ENCODE results near the gene DMXL2.

Gene DMXL2

DNA sequence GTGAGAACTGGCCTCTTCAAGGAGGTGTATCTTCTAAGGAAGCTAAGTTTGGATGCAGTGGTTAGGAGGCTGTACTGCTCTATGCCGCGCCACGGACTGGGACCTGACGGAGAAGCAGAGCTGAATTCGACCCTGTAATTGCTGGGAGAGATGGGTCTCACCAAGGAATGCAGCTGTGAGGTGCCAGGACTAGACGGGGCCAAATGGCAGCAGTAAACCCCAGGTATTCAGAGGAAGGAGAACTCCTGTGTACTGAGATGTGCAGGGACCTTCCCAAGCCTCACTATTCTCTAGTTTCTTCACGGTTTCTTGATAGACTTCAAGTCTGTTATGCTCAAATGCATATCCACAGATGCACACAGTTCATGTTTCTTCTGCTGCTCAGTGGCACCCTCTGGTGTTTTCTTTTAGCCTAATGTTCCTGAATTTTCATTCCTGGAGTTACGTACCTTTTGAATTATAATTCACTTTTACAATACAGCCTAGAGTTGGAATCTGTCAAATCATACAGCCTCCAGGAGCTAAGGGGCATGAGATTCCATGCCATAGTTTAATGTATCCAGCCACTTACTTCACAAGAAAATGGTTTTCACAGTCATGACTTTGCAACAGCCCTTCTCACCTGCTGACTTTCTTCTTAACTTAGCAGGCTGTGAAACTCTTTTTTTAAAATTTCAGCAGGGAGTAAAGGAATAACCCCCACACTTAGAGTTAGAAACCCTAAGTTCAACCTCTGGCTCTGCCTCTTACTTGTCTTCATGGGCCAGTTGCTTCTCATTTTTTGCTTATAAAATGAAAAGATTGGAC is 219.3 kb downstream of the DMXL2 start:
- H3K27ac Mint-ChIP-seq: no peak overlapping the region
- no peak overlapping the region for H3K4me3 Mint-ChIP-seq
- H3K4me1 Mint-ChIP-seq (ENCODE audit: low read depth): no peaks in the 10 kb centered on the region
- H3K27me3 Mint-ChIP-seq: peaks cover 7% of the 10 kb centered on the region
- H3K9me3 Mint-ChIP-seq (ENCODE audit: low read depth): no peaks in the 10 kb centered on the region
- no peaks in the 10 kb centered on the region for H3K36me3 Mint-ChIP-seq

DNA sequence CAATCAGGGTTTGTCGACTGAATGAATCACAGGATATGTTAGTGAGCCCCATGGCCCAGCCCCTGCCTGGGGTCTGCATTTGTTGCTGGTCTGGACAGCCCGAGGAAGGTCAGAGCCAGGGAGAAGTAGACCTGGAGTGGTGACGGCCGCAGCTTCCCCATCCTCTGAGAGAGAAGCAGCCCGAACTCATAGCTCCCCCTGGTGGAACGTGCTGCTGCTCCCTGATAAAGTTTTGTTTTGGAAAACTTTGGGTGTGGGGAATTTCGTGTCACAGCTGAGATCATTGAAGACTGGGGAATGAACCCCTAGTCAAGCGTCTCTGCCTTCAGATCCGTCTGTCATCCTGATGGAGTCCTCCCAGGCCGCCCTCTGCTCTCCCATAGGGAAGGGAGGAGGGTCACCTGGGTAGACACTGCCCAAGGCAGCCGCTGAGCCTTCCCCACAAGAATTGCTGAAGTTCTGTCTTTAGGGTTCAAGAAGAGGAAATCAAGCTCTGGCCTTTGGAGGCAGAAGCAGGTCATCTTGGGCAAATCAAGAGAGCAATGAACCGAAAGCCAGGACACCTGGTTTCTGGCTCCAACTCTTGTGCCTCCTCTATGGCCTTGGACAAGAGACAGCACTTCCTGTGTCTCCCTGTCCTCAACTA is 220.6 kb downstream of the DMXL2 start:
- no peaks in the 10 kb centered on the region for H3K4me1 Mint-ChIP-seq (ENCODE audit: low read depth)
- peaks cover 6% of the 10 kb centered on the region for H3K27me3 Mint-ChIP-seq
- no peaks in the 10 kb centered on the region for H3K36me3 Mint-ChIP-seq
- no peak overlapping the region for H3K4me3 Mint-ChIP-seq
- no peak overlapping the region for H3K27ac Mint-ChIP-seq
- H3K9me3 Mint-ChIP-seq (ENCODE audit: low read depth): no peaks in the 10 kb centered on the region

DNA sequence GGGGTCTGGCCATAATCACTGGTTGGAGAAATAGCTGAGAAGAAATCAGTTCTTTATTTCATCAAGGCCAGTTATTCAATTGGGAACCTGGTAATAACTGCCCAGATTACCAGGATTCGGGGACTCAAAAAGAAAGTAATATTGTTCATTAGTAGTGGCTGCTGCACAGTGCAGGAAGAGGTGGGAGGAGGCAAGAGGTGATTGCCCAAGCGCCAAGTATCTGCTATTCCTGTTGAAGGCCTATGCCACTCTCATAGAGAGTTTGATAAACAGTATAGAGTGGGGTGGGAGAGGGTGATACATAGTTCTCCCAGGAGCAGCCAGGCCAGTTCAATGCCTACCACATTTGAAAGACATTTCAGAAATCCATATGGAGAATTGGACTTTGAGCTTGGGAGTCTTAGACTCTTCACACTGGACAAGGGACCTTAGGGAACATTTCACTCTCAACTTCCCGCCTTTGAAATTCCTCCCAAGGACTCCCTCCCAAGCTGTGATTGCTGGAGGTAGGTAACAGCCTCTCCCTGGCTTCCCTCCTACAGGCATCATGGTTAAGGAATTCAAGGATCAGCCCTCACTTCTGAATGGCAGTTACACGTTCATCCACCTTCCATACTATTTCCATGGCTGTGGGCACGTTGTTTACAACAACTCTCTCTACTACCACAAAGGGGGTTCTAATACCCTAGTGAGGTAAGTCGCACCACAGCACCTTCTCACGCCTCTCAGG is 221.4 kb downstream of the DMXL2 start:
- no peaks in the 10 kb centered on the region for H3K9me3 Mint-ChIP-seq (ENCODE audit: low read depth)
- no peaks in the 10 kb centered on the region for H3K36me3 Mint-ChIP-seq
- H3K27ac Mint-ChIP-seq: no peak overlapping the region
- H3K4me1 Mint-ChIP-seq (ENCODE audit: low read depth): no peaks in the 10 kb centered on the region
- peaks cover 6% of the 10 kb centered on the region for H3K27me3 Mint-ChIP-seq
- H3K4me3 Mint-ChIP-seq: no peak overlapping the region

DNA sequence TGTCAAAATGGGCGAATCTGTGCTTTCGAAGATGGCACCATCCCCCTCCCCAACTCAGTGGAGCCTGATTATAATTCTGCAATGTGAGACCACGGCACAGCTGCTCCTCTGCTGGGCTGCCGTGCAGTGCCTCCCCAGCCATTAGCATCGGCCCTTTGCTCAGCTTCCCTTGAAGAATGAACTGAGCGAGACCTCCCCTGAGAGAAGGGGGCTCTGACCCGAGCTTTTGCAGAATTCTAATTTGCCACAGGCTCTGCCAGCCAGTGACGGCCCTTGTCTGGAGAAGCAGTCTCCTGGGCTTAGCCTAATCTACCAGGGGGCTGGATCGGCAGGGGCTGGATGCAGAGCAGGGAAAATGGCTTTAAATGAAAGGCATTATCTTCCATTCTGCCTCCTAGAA is 223.9 kb downstream of the DMXL2 start:
- Mint-ChIP-seq H3K27me3 (peaks cover 2% of the 10 kb centered on the region), H3K4me3 (no peak overlapping the region), H3K36me3 (no peaks in the 10 kb centered on the region), H3K27ac (no peak overlapping the region), H3K4me1 (ENCODE audit: low read depth) (no peaks in the 10 kb centered on the region), H3K9me3 (ENCODE audit: low read depth) (no peaks in the 10 kb centered on the region)

Measured in activated naive CD8-positive, alpha-beta T cell (primary cell).